GM23338 (cell line): ENCODE results near the gene ZNRD2. TPM values are rescaled to one million over a fixed set of nuclear protein-coding genes. Genes with fewer than 3 reads are reported as not detected.

Experiments
- ATAC-seq: fragments of 200-7000 bp; cut with Tn5 transposase; 3 replicates; pipeline ENCODE4 v1.9.1; 2020
- DNase-seq: peaks from one replicate; pipeline ENCODE4 v3.0.0-alpha.2; 2015; ENCODE audit warnings: low spot score
- H2AFZ ChIP-seq: fragments of 200-600 bp; sonication (generic); 2 replicates; pipeline ENCODE4 v1.8.0; 2016; ENCODE audit warnings: antibody characterized with exemption, mild to moderate bottlenecking, moderate library complexity
- H3F3A ChIP-seq: fragments of 200-600 bp; sonication (generic); replicated peaks from 2 replicates; pipeline ENCODE4 v1.8.0; 2017; ENCODE audit warnings: antibody characterized with exemption, mixed run types, low read depth
- H3K27ac ChIP-seq: fragments of 200-600 bp; sonication (generic); 2 replicates; pipeline ENCODE4 v1.6.1; 2016; ENCODE audit warnings: low read depth
- H3K27me3 ChIP-seq: fragments of 200-600 bp; sonication (generic); 2 replicates; pipeline ENCODE4 v1.8.0; 2016; ENCODE audit warnings: mild to moderate bottlenecking, mixed run types, moderate library complexity; ENCODE audit not compliant: insufficient read depth
- H3K36me3 ChIP-seq: fragments of 200-600 bp; sonication (generic); 2 replicates; pipeline ENCODE4 v1.8.0; 2016; ENCODE audit warnings: mild to moderate bottlenecking; ENCODE audit not compliant: insufficient read depth
- H3K4me1 ChIP-seq: fragments of 200-600 bp; sonication (generic); 2 replicates; pipeline ENCODE4 v1.8.0; 2016; ENCODE audit warnings: mild to moderate bottlenecking, moderate library complexity; ENCODE audit not compliant: insufficient read depth
- H3K4me2 ChIP-seq: fragments of 200-600 bp; sonication (generic); 2 replicates; pipeline ENCODE4 v1.7.1; 2017; ENCODE audit warnings: mixed run types
- H3K4me3 ChIP-seq: fragments of 200-600 bp; sonication (generic); 2 replicates; pipeline ENCODE4 v1.6.1; 2016; ENCODE audit warnings: mixed run types
- H3K79me2 ChIP-seq: fragments of 200-600 bp; sonication (generic); replicated peaks from 2 replicates; pipeline ENCODE4 v1.8.0; 2017; ENCODE audit warnings: mild to moderate bottlenecking; ENCODE audit not compliant: insufficient read depth
- H3K9me2 ChIP-seq: fragments of 200-600 bp; sonication (generic); 2 replicates; pipeline ENCODE4 v1.8.0; 2017; ENCODE audit not compliant: insufficient read depth
- H4K20me1 ChIP-seq: fragments of 200-600 bp; sonication (generic); replicated peaks from 2 replicates; pipeline ENCODE4 v1.8.0; 2017; ENCODE audit warnings: mild to moderate bottlenecking; ENCODE audit not compliant: insufficient read depth
- H3K27ac Mint-ChIP-seq: 2 replicates; pipeline ENCODE4 v1.8.0; 2020; ENCODE audit warnings: inconsistent platforms, mild to moderate bottlenecking, moderate library complexity, mixed read lengths
- H3K27me3 Mint-ChIP-seq: 3 replicates; pipeline ENCODE4 v1.8.0; 2022; ENCODE audit warnings: low read depth, mild to moderate bottlenecking, moderate library complexity, mixed read lengths, inconsistent platforms; ENCODE audit not compliant: insufficient read depth, poor library complexity
- H3K36me3 Mint-ChIP-seq: 3 replicates; pipeline ENCODE4 v1.8.0; 2021; ENCODE audit warnings: low read depth, mild to moderate bottlenecking, inconsistent platforms, moderate library complexity, mixed read lengths
- H3K4me1 Mint-ChIP-seq: 3 replicates; pipeline ENCODE4 v1.8.0; 2020; ENCODE audit warnings: mild to moderate bottlenecking, inconsistent platforms, mixed read lengths
- H3K4me3 Mint-ChIP-seq: 3 replicates; pipeline ENCODE4 v1.8.0; 2021; ENCODE audit warnings: moderate library complexity, mild to moderate bottlenecking, inconsistent platforms, mixed read lengths
- H3K9me3 Mint-ChIP-seq: 3 replicates; pipeline ENCODE4 v1.8.0; 2020; ENCODE audit warnings: moderate library complexity, mild to moderate bottlenecking, inconsistent platforms, mixed read lengths
- CREB1 ChIP-seq: fragments of 250-450 bp; sonication (Bioruptor Pico); IDR thresholded peaks from 2 replicates; pipeline ENCODE4 v1.5.0; 2020; ENCODE audit warnings: low read depth, mild to moderate bottlenecking, moderate library complexity
- ETS1 ChIP-seq: IDR thresholded peaks from 2 replicates; pipeline ENCODE4 v1.6.1; 2016; ENCODE audit warnings: antibody characterized with exemption
- EZH2phosphoT487 ChIP-seq: fragments of 200-600 bp; sonication (generic); IDR thresholded peaks from one replicate; pipeline ENCODE4 v1.8.1; 2018; ENCODE audit warnings: antibody characterized with exemption; ENCODE audit not compliant: unreplicated experiment
- JUNB ChIP-seq: IDR thresholded peaks from one replicate; pipeline ENCODE4 v1.6.1; 2016; ENCODE audit warnings: antibody characterized with exemption; ENCODE audit not compliant: unreplicated experiment
- NANOG ChIP-seq: IDR thresholded peaks from 2 replicates; pipeline ENCODE4 v1.6.1; 2016; ENCODE audit warnings: antibody characterized with exemption, borderline replicate concordance
- POLR2AphosphoS5 ChIP-seq: IDR thresholded peaks from 2 replicates; pipeline ENCODE4 v1.6.1; 2016; ENCODE audit warnings: antibody characterized with exemption, low read depth
- STAT1 ChIP-seq: IDR thresholded peaks from one replicate; pipeline ENCODE4 v1.6.1; 2016; ENCODE audit warnings: antibody characterized with exemption; ENCODE audit not compliant: unreplicated experiment
- ZNF462 ChIP-seq: fragments of 250-450 bp; sonication (Bioruptor Pico); IDR thresholded peaks from 2 replicates; pipeline ENCODE4 v1.5.0; 2020; ENCODE audit warnings: mild to moderate bottlenecking, moderate library complexity
- polyA plus RNA-seq: library from polyadenylated mRNA; unstranded; fragments of >200 nt; fragmentation: Nextera tagmentation; extraction: Ambion mirVana; gene quantifications from 2 replicates; pipeline ENCODE4 v1.2.1, GENCODE V29; 2016
- total RNA-seq: library from RNA; depleted of rRNA; stranded (reverse); fragments of >200 nt; shearing (Covaris generic); gene quantifications from 2 replicates; pipeline ENCODE4 v1.2.3, GENCODE V29; 2014
- TF ChIP-seq, protein P1 (sequence below): IDR thresholded peaks from one replicate; pipeline ENCODE4 v1.6.1; 2018; ENCODE audit warnings: antibody characterized with exemption; ENCODE audit not compliant: unreplicated experiment

The ZNRD2 gene
- total and polyA plus RNA-seq, 2 experiments from 2014 or later, result 78.6 to 148 TPM

DNA sequence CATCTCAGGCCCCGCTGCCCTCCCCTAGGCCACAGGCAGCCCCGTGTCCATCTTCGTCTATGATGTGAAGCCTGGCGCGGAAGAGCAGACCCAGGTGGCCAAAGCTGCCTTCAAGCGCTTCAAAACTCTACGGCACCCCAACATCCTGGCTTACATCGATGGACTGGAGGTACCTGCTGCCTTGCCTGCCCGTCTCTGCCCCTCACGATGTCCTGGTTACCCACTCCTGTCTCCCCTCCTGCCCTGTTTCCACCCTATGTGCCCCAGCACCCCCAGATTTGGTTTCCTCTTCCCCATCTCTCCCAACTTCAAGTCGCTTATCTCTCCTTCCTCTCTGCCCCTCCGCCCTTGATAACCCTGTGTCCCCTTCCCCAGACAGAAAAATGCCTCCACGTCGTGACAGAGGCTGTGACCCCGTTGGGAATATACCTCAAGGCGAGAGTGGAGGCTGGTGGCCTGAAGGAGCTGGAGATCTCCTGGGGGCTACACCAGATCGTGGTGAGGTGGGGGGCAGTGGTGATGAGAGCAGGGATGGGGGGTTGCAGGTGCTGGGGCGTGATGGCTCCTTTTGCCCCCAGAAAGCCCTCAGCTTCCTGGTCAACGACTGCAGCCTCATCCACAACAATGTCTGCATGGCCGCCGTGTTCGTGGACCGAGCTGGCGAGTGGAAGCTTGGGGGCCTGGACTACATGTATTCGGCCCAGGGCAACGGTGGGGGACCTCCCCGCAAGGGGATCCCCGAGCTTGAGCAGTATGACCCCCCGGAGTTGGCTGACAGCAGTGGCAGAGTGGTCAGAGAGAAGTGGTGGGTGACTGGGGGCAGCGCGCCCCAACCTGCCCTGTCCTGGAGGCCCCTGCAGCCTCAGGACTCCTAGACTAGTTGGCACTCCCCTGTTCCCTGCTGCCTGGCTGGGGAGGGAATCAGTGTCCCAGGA, 44.5 kb upstream of the ZNRD2 start (continued):
- TF ChIP-seq ZNF462 (no peak), EZH2phosphoT487 (no peak), CREB1 (no peak)

DNA sequence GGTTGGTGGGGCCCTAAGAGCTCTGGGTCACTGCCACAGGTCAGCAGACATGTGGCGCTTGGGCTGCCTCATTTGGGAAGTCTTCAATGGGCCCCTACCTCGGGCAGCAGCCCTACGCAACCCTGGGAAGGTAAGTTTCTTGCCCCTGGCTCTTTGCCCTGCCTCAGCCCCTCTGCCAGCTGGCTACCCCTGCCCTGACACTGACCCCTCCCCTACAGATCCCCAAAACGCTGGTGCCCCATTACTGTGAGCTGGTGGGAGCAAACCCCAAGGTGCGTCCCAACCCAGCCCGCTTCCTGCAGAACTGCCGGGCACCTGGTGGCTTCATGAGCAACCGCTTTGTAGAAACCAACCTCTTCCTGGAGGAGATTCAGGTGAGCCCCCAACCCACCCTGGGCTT, 43.5 kb upstream of the ZNRD2 start:
- H3K9me2 ChIP-seq, result no peaks in the 10 kb centered on the region
- TF ChIP-seq JUNB (no peak), STAT1 (no peak), CREB1 (no peak), EZH2phosphoT487 (no peak), ETS1 (no peak), NANOG (no peak), POLR2AphosphoS5 (no peak)
- TF ChIP-seq, protein P1, sequence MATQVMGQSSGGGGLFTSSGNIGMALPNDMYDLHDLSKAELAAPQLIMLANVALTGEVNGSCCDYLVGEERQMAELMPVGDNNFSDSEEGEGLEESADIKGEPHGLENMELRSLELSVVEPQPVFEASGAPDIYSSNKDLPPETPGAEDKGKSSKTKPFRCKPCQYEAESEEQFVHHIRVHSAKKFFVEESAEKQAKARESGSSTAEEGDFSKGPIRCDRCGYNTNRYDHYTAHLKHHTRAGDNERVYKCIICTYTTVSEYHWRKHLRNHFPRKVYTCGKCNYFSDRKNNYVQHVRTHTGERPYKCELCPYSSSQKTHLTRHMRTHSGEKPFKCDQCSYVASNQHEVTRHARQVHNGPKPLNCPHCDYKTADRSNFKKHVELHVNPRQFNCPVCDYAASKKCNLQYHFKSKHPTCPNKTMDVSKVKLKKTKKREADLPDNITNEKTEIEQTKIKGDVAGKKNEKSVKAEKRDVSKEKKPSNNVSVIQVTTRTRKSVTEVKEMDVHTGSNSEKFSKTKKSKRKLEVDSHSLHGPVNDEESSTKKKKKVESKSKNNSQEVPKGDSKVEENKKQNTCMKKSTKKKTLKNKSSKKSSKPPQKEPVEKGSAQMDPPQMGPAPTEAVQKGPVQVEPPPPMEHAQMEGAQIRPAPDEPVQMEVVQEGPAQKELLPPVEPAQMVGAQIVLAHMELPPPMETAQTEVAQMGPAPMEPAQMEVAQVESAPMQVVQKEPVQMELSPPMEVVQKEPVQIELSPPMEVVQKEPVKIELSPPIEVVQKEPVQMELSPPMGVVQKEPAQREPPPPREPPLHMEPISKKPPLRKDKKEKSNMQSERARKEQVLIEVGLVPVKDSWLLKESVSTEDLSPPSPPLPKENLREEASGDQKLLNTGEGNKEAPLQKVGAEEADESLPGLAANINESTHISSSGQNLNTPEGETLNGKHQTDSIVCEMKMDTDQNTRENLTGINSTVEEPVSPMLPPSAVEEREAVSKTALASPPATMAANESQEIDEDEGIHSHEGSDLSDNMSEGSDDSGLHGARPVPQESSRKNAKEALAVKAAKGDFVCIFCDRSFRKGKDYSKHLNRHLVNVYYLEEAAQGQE, result no peak

More for the DNA sequence above, 43.5 kb upstream of the ZNRD2 start:
- ATAC-seq (no peak), DNase-seq (no peak)
- H3K36me3 Mint-ChIP-seq, result peaks cover 32% of the 10 kb centered on the region
- H3K4me1 Mint-ChIP-seq, result peaks cover 13% of the 10 kb centered on the region
- peaks cover 9% of the 10 kb centered on the region for H3K27me3 Mint-ChIP-seq
- no peak overlapping the region for H3K27ac Mint-ChIP-seq
- H3K9me3 Mint-ChIP-seq, result no peaks in the 10 kb centered on the region
- Histone ChIP-seq H4K20me1 (peaks cover 2% of the 10 kb centered on the region; the same call in 1 of the 2 replicates), H3K79me2 (no peaks in the 10 kb centered on the region), H2AFZ (no peak overlapping the region), H3K4me2 (no peak overlapping the region), H3F3A (peaks cover 15% of the 10 kb centered on the region; the same call in 1 of the 2 replicates), H3K36me3 (no peaks in the 10 kb centered on the region; the same call in 1 of the 2 replicates), H3K27me3 (0 out of 2 replicates have a peak, but pooled peaks cover 5% of the 10 kb centered on the region), H3K27ac (no peak overlapping the region), H3K4me1 (peaks cover 3% of the 10 kb centered on the region), H3K4me3 (no peak overlapping the region)
- H3K4me3 Mint-ChIP-seq, result peak overlapping the region; percentile 80
